Astrocyte of the cerebellum (primary cell): Measurements from ENCODE around the gene GRIN2A.

Experiments
- DNase-seq: peaks from one replicate; pipeline ENCODE4 v3.0.0-alpha.2; 2011; ENCODE audit warnings: low read depth
- H3K4me3 ChIP-seq: 2 replicates; pipeline ENCODE4 v1.5.1; 2011; ENCODE audit warnings: mild to moderate bottlenecking, low read depth, low read length, moderate library complexity
- in situ Hi-C: cut with HindIII; loops from 2 replicates; pipeline ENCODE4 v1.10.0; 2017; ENCODE audit warnings: low sequenced_read_pairs
- TF ChIP-seq, protein P1 (sequence below): IDR thresholded peaks from 2 replicates; pipeline ENCODE4 v1.5.1; 2012; ENCODE audit warnings: low read length, low read depth, moderate library complexity, mild to moderate bottlenecking; ENCODE audit errors: missing control alignments

The GRIN2A gene

DNA sequence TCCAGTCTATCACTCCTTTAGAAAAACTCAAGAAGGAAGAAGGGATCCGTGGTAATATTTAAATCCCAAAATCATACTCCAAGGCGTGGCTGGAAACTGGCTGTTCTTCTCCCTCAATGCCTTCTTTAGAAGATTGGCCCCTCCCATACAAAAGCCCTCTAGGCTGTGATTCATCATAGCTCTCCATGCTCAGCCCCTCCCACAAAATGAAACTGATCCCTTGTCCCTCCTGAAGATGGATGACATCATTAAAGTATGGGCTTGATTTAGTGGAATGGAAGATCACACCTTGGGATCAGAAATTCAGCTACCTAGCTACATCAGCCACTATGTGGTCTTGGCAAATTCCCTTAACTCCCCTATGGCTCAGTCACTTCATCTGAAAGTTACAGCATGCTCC, 4.1 kb downstream of the GRIN2A start:
- H3K4me3 ChIP-seq = no peak overlapping the region
- TF ChIP-seq, protein P1, sequence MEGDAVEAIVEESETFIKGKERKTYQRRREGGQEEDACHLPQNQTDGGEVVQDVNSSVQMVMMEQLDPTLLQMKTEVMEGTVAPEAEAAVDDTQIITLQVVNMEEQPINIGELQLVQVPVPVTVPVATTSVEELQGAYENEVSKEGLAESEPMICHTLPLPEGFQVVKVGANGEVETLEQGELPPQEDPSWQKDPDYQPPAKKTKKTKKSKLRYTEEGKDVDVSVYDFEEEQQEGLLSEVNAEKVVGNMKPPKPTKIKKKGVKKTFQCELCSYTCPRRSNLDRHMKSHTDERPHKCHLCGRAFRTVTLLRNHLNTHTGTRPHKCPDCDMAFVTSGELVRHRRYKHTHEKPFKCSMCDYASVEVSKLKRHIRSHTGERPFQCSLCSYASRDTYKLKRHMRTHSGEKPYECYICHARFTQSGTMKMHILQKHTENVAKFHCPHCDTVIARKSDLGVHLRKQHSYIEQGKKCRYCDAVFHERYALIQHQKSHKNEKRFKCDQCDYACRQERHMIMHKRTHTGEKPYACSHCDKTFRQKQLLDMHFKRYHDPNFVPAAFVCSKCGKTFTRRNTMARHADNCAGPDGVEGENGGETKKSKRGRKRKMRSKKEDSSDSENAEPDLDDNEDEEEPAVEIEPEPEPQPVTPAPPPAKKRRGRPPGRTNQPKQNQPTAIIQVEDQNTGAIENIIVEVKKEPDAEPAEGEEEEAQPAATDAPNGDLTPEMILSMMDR = no peak
- in situ Hi-C loops = no loop called here
- DNase-seq = no peak

- H3K4me3 ChIP-seq = no peak overlapping the region
- peak; percentile 65 for DNase-seq
- TF ChIP-seq, protein P1 = no peak
- in situ Hi-C loops = no loop called here
Measured at GRCh38 chr16:10172848-10173655, 9.2 kb downstream of the GRIN2A start.

- in situ Hi-C loops = no loop called here
- H3K4me3 ChIP-seq = no peak overlapping the region
- TF ChIP-seq, protein P1 = no peak
- no peak for DNase-seq
Measured at GRCh38 chr16:10171221-10171620, 11.0 kb downstream of the GRIN2A start.

DNA sequence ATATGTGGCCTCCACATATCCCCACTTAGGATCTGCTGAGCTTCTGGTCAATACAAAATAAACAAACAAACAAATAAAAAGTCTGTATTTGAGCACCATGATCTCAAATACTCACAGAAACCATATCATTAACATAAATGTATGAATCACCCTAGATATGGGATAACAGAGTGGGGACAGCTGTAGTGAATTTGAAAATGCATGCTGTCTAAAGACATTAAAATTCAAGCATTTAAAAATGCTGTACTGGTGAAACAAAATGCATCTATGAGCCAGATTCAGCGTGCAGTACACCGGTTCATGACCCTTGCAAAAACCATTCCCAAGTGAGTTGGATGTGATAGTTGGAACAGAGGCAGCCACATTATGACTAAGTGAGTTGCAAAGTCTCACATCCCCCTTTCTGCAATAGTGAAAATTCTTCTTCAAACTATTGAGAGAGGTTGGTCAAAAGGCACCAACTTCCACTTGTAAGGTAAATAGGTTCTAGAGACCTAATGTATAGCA, 12.3 kb downstream of the GRIN2A start:
- in situ Hi-C loops = loop anchor here (5.0 kb wide), 1 partner anchor 53 kb away; no protein-coding TSS in a partner anchor
- TF ChIP-seq, protein P1 = no peak
- H3K4me3 ChIP-seq = no peak overlapping the region
- DNase-seq = no peak

- no peak overlapping the region for H3K4me3 ChIP-seq
- no peak for DNase-seq
- in situ Hi-C loops = loop anchor here (5.0 kb wide), 1 partner anchor 52 kb away; no protein-coding TSS in a partner anchor
- TF ChIP-seq, protein P1 = no peak
Measured at GRCh38 chr16:10169031-10169430, 13.2 kb downstream of the GRIN2A start.

DNA sequence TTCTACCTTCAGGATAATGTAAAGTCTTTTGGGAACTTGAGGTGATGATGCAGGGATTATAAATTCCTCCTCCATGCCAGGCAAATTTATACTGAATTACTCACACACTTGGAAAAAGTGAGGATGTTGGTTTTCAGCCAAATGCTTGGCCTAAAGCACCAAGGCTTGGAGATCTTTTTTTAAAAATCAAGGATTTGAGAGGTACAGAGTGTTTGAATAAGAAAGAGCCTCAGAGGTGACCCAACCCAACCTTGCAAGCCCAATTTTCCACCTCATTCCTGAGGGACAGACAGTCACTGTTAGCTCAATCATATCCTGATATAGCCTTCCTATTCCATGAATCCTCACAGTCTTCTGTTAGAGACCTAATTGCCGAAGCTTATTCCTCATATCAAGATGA, 14.0 kb downstream of the GRIN2A start:
- in situ Hi-C loops = loop anchor here (5.0 kb wide), 1 partner anchor 51 kb away; no protein-coding TSS in a partner anchor
- DNase-seq = peak; percentile 83
- H3K4me3 ChIP-seq = no peak overlapping the region
- TF ChIP-seq, protein P1 = no peak
